Neural cell (in vitro differentiated cells): ENCODE data around the gene SEC16A. TPM values are rescaled to one million over a fixed set of nuclear protein-coding genes. Genes with fewer than 3 reads are reported as not detected.
"Not testable (repeated sequence)": the region's sequence is repeated elsewhere in the genome, so short reads cannot be mapped to it uniquely, and the experiment has no call there.

ENCODE experiments used
- H2AFZ ChIP-seq: fragments of 200-600, 300-800 bp; sonication (generic), shearing (Covaris generic); 2 replicates; pipeline ENCODE4 v1.6.0; 2014; ENCODE audit warnings: low read depth, mild to moderate bottlenecking, antibody characterized with exemption, low read length, moderate library complexity
- H3F3A ChIP-seq: fragments of 200-600 bp; shearing (Covaris generic); 2 replicates; pipeline ENCODE4 v1.6.1; 2016; ENCODE audit warnings: mild to moderate bottlenecking, moderate library complexity, mixed read lengths, antibody characterized with exemption, low read length; ENCODE audit not compliant: insufficient read depth, poor library complexity, severe bottlenecking
- H3K27ac ChIP-seq: fragments of 200-600, 300-800 bp; sonication (generic), shearing (Covaris generic); 2 replicates; pipeline ENCODE4 v1.5.1; 2014; ENCODE audit warnings: mild to moderate bottlenecking, low read length, moderate library complexity
- H3K27me3 ChIP-seq: fragments of 300-800, 200-600 bp; sonication (generic), shearing (Covaris generic); 2 replicates; pipeline ENCODE4 v1.6.0; 2014; ENCODE audit warnings: mild to moderate bottlenecking, low read depth, low read length, moderate library complexity; ENCODE audit not compliant: insufficient read depth
- H3K36me3 ChIP-seq: fragments of 300-800, 200-600 bp; sonication (generic), shearing (Covaris generic); 2 replicates; pipeline ENCODE4 v1.5.1; 2014; ENCODE audit warnings: mild to moderate bottlenecking, antibody characterized with exemption, low read length, moderate library complexity; ENCODE audit not compliant: insufficient read depth
- H3K4me2 ChIP-seq: fragments of 300-800, 200-600 bp; sonication (generic), shearing (Covaris generic); 2 replicates; pipeline ENCODE4 v1.6.0; 2014; ENCODE audit warnings: mild to moderate bottlenecking, low read length
- H3K4me3 ChIP-seq: fragments of 300-800, 200-600 bp; sonication (generic), shearing (Covaris generic); 2 replicates; pipeline ENCODE4 v1.5.1; 2014; ENCODE audit warnings: mild to moderate bottlenecking, low read length, moderate library complexity
- H3K79me2 ChIP-seq: fragments of 200-600 bp; shearing (Covaris generic); replicated peaks from 2 replicates; pipeline ENCODE4 v1.6.0; 2014; ENCODE audit warnings: mild to moderate bottlenecking, low read length, moderate library complexity; ENCODE audit not compliant: insufficient read depth
- H3K9ac ChIP-seq: fragments of 300-800, 200-600 bp; sonication (generic), shearing (Covaris generic); 2 replicates; pipeline ENCODE4 v1.6.1; 2016; ENCODE audit warnings: mild to moderate bottlenecking, low read length, mixed read lengths
- H3K9me2 ChIP-seq: fragments of 200-600 bp; shearing (Covaris generic); 2 replicates; pipeline ENCODE4 v1.6.1; 2016; ENCODE audit warnings: mild to moderate bottlenecking, low read length, mixed read lengths; ENCODE audit not compliant: insufficient read depth
- H3K9me3 ChIP-seq: fragments of 200-600, 300-800 bp; sonication (generic), shearing (Covaris generic); 2 replicates; pipeline ENCODE4 v1.6.1; 2016; ENCODE audit warnings: mild to moderate bottlenecking, mixed run types, low read length, moderate library complexity, mixed read lengths
- H4K20me1 ChIP-seq: fragments of 200-600 bp; shearing (Covaris generic); 2 replicates; pipeline ENCODE4 v1.6.1; 2016; ENCODE audit warnings: mild to moderate bottlenecking, mixed run types; ENCODE audit not compliant: insufficient read depth
- CTCF ChIP-seq: fragments of 450-650 bp; IDR thresholded peaks from 2 replicates; pipeline ENCODE4 v1.5.1; 2014; ENCODE audit warnings: antibody characterized with exemption, mild to moderate bottlenecking, moderate library complexity; ENCODE audit not compliant: poor library complexity, severe bottlenecking
- EP300 ChIP-seq: fragments of 450-650 bp; conservative IDR thresholded peaks from 2 replicates; pipeline ENCODE4 v1.6.1; 2014; ENCODE audit warnings: antibody characterized with exemption, mild to moderate bottlenecking, moderate library complexity; ENCODE audit not compliant: poor library complexity, severe bottlenecking
- MXI1 ChIP-seq: fragments of 450-650 bp; conservative IDR thresholded peaks from 2 replicates; pipeline ENCODE4 v1.6.1; 2014; ENCODE audit warnings: antibody characterized with exemption, mild to moderate bottlenecking; ENCODE audit not compliant: poor library complexity, severe bottlenecking
- POLR2AphosphoS5 ChIP-seq: IDR thresholded peaks from 2 replicates; pipeline ENCODE4 v1.6.1; 2012
- RAD21 ChIP-seq: fragments of 450-650 bp; conservative IDR thresholded peaks from 2 replicates; pipeline ENCODE4 v1.6.1; 2014; ENCODE audit warnings: antibody characterized with exemption, mild to moderate bottlenecking, moderate library complexity
- SMC3 ChIP-seq: fragments of 450-650 bp; conservative IDR thresholded peaks from 2 replicates; pipeline ENCODE4 v1.6.1; 2014; ENCODE audit warnings: antibody characterized with exemption, mild to moderate bottlenecking, moderate library complexity; ENCODE audit not compliant: poor library complexity
- TAF1 ChIP-seq: IDR thresholded peaks from 2 replicates; pipeline ENCODE4 v1.6.1; 2012; ENCODE audit warnings: low read depth
- polyA plus RNA-seq: library from polyadenylated mRNA; depleted of rRNA; stranded (reverse); fragments of >200 nt; gene quantifications from 2 replicates; pipeline ENCODE4 v1.2.3, GENCODE V29; 2014
- TF ChIP-seq, protein P1 (sequence below): IDR thresholded peaks from 2 replicates; pipeline ENCODE4 v1.6.1; 2012; ENCODE audit warnings: borderline replicate concordance

SEC16A gene
- polyA plus RNA-seq, 1 donor from 2014 or later: 15.4 TPM

GRCh38 chr9:136407911-136408310, 74.9 kb downstream of the SEC16A start:
- no peaks in the 10 kb centered on the region for H3F3A ChIP-seq
- H3K4me2 ChIP-seq: no peak overlapping the region
- H3K79me2 ChIP-seq: peaks cover 31% of the 10 kb centered on the region
- no peaks in the 10 kb centered on the region for H3K36me3 ChIP-seq
- no peak overlapping the region for H3K9ac ChIP-seq
- H3K27me3 ChIP-seq: no peaks in the 10 kb centered on the region
- no peak overlapping the region for H3K4me3 ChIP-seq
- no peak overlapping the region for H3K27ac ChIP-seq
- no peak overlapping the region for H2AFZ ChIP-seq
- TF ChIP-seq, protein P1, sequence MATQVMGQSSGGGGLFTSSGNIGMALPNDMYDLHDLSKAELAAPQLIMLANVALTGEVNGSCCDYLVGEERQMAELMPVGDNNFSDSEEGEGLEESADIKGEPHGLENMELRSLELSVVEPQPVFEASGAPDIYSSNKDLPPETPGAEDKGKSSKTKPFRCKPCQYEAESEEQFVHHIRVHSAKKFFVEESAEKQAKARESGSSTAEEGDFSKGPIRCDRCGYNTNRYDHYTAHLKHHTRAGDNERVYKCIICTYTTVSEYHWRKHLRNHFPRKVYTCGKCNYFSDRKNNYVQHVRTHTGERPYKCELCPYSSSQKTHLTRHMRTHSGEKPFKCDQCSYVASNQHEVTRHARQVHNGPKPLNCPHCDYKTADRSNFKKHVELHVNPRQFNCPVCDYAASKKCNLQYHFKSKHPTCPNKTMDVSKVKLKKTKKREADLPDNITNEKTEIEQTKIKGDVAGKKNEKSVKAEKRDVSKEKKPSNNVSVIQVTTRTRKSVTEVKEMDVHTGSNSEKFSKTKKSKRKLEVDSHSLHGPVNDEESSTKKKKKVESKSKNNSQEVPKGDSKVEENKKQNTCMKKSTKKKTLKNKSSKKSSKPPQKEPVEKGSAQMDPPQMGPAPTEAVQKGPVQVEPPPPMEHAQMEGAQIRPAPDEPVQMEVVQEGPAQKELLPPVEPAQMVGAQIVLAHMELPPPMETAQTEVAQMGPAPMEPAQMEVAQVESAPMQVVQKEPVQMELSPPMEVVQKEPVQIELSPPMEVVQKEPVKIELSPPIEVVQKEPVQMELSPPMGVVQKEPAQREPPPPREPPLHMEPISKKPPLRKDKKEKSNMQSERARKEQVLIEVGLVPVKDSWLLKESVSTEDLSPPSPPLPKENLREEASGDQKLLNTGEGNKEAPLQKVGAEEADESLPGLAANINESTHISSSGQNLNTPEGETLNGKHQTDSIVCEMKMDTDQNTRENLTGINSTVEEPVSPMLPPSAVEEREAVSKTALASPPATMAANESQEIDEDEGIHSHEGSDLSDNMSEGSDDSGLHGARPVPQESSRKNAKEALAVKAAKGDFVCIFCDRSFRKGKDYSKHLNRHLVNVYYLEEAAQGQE: no peak
- TF ChIP-seq SMC3 (no peak), POLR2AphosphoS5 (no peak), MXI1 (no peak), TAF1 (no peak), EP300 (no peak), CTCF (no peak), RAD21 (no peak)
- H3K9me3 ChIP-seq: no peaks in the 10 kb centered on the region
- H3K9me2 ChIP-seq: no peaks in the 10 kb centered on the region
- no peaks in the 10 kb centered on the region for H4K20me1 ChIP-seq

GRCh38 chr9:136407061-136407460, 75.8 kb downstream of the SEC16A start:
- H3K27me3 ChIP-seq, H3K27ac ChIP-seq, H3K4me2 ChIP-seq, H3K36me3 ChIP-seq, H3K9me3 ChIP-seq, H3K4me3 ChIP-seq, H3K9ac ChIP-seq, H3F3A ChIP-seq, H2AFZ ChIP-seq, H3K9me2 ChIP-seq, H4K20me1 ChIP-seq: not testable (repeated sequence)
- H3K79me2 ChIP-seq: peaks cover 23% of the 10 kb centered on the region

DNA sequence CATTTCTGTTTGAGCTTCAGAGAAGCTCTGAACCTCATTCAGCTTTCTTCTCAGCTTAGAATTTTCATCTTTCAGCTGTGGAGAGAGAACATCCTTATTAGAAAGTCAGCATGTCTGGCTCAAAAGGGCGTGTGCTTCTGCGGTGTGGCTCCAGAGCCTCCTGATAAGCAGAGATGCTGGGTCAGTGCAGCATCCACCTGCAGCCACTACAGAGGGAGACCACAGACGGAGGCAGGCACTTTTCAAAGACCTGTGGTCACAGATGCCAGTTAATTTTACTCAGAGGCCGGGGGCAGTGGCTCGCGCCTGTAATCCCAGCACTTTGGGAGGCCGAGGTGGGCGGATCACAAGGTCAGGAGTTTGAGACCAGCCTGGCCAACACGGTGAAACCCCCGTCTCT, 76.9 kb downstream of the SEC16A start:
- H3K9ac ChIP-seq, H3K9me2 ChIP-seq, H3K27me3 ChIP-seq, H3K4me2 ChIP-seq, H3K9me3 ChIP-seq, H4K20me1 ChIP-seq, H3K4me3 ChIP-seq, H2AFZ ChIP-seq, H3K36me3 ChIP-seq, H3K27ac ChIP-seq, H3F3A ChIP-seq: not testable (repeated sequence)
- peaks cover 11% of the 10 kb centered on the region for H3K79me2 ChIP-seq
